MM.1S (cell line): ENCODE data around the gene DNAI1.

Experiments used
- EZH2phosphoT487 ChIP-seq: fragments of 300-600 bp; sonication (generic); IDR thresholded peaks from 2 replicates; pipeline ENCODE4 v1.6.1; 2018; ENCODE audit warnings: antibody characterized with exemption, low read length
- TF ChIP-seq, protein P1 (sequence below): fragments of 300-600 bp; sonication (generic); IDR thresholded peaks from 2 replicates; pipeline ENCODE4 v1.5.1; 2016; ENCODE audit warnings: antibody characterized with exemption, low read length, mixed read lengths

- TF ChIP-seq, protein P1, sequence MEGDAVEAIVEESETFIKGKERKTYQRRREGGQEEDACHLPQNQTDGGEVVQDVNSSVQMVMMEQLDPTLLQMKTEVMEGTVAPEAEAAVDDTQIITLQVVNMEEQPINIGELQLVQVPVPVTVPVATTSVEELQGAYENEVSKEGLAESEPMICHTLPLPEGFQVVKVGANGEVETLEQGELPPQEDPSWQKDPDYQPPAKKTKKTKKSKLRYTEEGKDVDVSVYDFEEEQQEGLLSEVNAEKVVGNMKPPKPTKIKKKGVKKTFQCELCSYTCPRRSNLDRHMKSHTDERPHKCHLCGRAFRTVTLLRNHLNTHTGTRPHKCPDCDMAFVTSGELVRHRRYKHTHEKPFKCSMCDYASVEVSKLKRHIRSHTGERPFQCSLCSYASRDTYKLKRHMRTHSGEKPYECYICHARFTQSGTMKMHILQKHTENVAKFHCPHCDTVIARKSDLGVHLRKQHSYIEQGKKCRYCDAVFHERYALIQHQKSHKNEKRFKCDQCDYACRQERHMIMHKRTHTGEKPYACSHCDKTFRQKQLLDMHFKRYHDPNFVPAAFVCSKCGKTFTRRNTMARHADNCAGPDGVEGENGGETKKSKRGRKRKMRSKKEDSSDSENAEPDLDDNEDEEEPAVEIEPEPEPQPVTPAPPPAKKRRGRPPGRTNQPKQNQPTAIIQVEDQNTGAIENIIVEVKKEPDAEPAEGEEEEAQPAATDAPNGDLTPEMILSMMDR = no peak
- no peak for TF ChIP-seq EZH2phosphoT487
Measured at GRCh38 chr9:34409154-34409553, 49.5 kb upstream of the DNAI1 start.
